HPDE6-E6E7 (cell line): ENCODE results near the gene MDP1.
A peak's percentile ranks its signal among the peaks of the same experiment; 100 is the strongest.

Source experiments
- DNase-seq: peaks from one replicate; pipeline ENCODE4 v3.0.0; 2011; ENCODE audit warnings: missing footprints; ENCODE audit errors: extremely low spot score

MDP1 gene

GRCh38 chr14:24198814-24199524 is 16.9 kb downstream of the MDP1 start:
- DNase-seq = no peak

- DNase-seq = no peak
Observed at GRCh38 chr14:24197056-24197450, 18.8 kb downstream of the MDP1 start.

GRCh38 chr14:24196071-24197055 is 19.5 kb downstream of the MDP1 start:
- DNase-seq = peak; percentile 21

- DNase-seq = peak; percentile 86
Observed at GRCh38 chr14:24195186-24196070, 20.4 kb downstream of the MDP1 start, which contains the start of gene TM9SF1. TM9SF1 (minus strand) TSS chr14:24195441; CDS start chr14:24195019, 422 bp downstream.

GRCh38 chr14:24194873-24195185 is 21.0 kb downstream of the MDP1 start:
- DNase-seq = no peak

GRCh38 chr14:24194186-24194872 is 21.5 kb downstream of the MDP1 start:
- no peak for DNase-seq

- no peak for DNase-seq
Observed at GRCh38 chr14:24192933-24193332, 22.9 kb downstream of the MDP1 start.

- no peak for DNase-seq
Observed at GRCh38 chr14:24190416-24190815, 25.4 kb downstream of the MDP1 start.

GRCh38 chr14:24189460-24189859 is 26.4 kb downstream of the MDP1 start:
- no peak for DNase-seq

- no peak for DNase-seq
Observed at GRCh38 chr14:24189059-24189375, 26.8 kb downstream of the MDP1 start.

- DNase-seq = peak; percentile 98
Observed at GRCh38 chr14:24188251-24189058, 27.4 kb downstream of the MDP1 start, which contains the start of gene IPO4. IPO4 (minus strand) TSS chr14:24188816; CDS start chr14:24188787, 29 bp downstream.

GRCh38 chr14:24187539-24187915 is 28.3 kb downstream of the MDP1 start:
- no peak for DNase-seq

- DNase-seq = no peak
Observed at GRCh38 chr14:24186831-24187538, 28.9 kb downstream of the MDP1 start.

- no peak for DNase-seq
Observed at GRCh38 chr14:24185741-24186140, 30.1 kb downstream of the MDP1 start.

GRCh38 chr14:24185026-24185425 is 30.8 kb downstream of the MDP1 start:
- no peak for DNase-seq

GRCh38 chr14:24184104-24184970 is 31.5 kb downstream of the MDP1 start:
- no peak for DNase-seq

GRCh38 chr14:24183014-24183481 is 32.8 kb downstream of the MDP1 start:
- DNase-seq = no peak

- no peak for DNase-seq
Observed at GRCh38 chr14:24182110-24182882, 33.6 kb downstream of the MDP1 start.
